Measurements from ENCODE around the gene CD274.
"Not testable (repeated sequence)": the region's sequence is repeated elsewhere in the genome, so short reads cannot be mapped to it uniquely, and the experiment has no call there.

DNA sequence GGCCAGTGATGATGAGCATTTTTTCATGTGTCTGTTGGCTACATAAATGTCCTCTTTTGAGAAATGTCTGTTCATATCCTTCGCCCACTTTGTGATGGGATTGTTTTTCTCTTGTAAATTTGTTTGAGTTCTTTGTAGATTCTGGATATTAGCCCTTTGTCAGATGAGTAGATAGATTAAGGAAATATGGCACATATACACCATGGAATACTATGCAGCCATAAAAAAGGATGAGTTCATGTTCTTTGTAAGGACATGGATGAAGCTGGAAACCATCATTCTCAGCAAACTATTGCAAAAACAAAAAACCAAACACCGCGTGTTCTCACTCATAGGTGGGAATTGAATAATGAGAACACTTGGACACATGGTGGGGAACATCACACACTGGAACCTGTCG lies 5.2 kb upstream of the CD274 start:
- not testable (repeated sequence) for TF ChIP-seq SPI1, TAF1, POLR2A, POLR2AphosphoS5 (IDR thresholded peaks at IDR 0.05; ENCODE audit: low read depth, low read length)
